Fibroblast of the aortic adventitia (primary cell): ENCODE results near the gene ZNF628. TPM values are rescaled to one million over a fixed set of nuclear protein-coding genes. Genes with fewer than 3 reads are reported as not detected.

Experiments
- DNase-seq: peaks from one replicate; pipeline ENCODE4 v3.0.0-alpha.2; 2010; ENCODE audit warnings: low read depth
- H3K4me3 ChIP-seq: 2 replicates; pipeline ENCODE4 v1.5.1; 2011; ENCODE audit warnings: low read depth, mild to moderate bottlenecking, control low read depth, low read length, moderate library complexity
- total RNA-seq: library from RNA; depleted of rRNA; stranded (reverse); fragments of >200 nt; gene quantifications from 2 replicates; pipeline ENCODE4 v1.2.3, GENCODE V29; 2012; ENCODE audit warnings: low replicate concordance
- TF ChIP-seq, protein P1 (sequence below): IDR thresholded peaks from 2 replicates; pipeline ENCODE4 v1.5.1; 2011; ENCODE audit warnings: mild to moderate bottlenecking, low read length, control low read depth, inconsistent platforms; ENCODE audit not compliant: insufficient read depth

Gene ZNF628
- total RNA-seq, 1 donor, result 3.8 TPM

DNA sequence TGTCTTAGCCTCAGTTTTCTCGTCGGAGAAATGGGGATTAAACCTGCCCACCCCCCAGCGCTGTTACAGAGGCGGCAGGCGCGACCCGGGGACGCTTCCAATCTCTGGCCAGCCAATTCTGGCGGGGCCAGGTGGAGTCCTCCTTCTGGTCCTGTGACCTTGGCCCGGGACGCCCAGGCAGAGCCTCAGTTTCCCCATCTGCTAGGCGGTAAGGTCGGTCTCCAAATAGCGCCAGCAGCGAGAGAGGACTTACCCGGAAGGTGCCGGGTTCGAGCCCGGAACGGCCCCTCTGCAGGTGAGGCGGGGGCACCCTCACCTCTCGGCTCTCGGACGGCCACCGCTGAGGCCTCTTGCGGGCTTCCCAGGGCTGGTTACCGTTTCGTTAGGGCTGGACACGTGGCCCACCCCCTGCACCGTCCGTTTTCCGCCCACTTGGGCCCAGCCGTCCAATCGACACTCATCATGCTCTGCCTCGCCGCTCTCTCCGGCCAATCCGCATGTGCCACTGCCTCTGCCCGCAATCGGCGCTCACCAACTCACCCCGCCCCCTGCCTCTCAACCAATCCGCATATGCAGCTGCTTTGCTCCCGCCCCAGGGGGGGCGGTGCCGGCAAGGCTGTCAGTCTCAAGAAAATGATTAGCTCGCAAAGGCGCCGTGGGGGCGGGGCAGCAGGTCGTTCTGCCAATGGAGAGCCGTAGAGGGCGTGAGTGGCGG, 15.0 kb upstream of the ZNF628 start, which contains the start of gene ISOC2:
TSS of gene ISOC2 (minus strand) at position 384 of the 715 bp plus-strand sequence. CDS start 5,156 bp downstream, outside the sequence.
- peak within 1 kb of the TSS; percentile 93 for H3K4me3 ChIP-seq
- TF ChIP-seq, protein P1, sequence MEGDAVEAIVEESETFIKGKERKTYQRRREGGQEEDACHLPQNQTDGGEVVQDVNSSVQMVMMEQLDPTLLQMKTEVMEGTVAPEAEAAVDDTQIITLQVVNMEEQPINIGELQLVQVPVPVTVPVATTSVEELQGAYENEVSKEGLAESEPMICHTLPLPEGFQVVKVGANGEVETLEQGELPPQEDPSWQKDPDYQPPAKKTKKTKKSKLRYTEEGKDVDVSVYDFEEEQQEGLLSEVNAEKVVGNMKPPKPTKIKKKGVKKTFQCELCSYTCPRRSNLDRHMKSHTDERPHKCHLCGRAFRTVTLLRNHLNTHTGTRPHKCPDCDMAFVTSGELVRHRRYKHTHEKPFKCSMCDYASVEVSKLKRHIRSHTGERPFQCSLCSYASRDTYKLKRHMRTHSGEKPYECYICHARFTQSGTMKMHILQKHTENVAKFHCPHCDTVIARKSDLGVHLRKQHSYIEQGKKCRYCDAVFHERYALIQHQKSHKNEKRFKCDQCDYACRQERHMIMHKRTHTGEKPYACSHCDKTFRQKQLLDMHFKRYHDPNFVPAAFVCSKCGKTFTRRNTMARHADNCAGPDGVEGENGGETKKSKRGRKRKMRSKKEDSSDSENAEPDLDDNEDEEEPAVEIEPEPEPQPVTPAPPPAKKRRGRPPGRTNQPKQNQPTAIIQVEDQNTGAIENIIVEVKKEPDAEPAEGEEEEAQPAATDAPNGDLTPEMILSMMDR, result no peak
- peak; percentile 99 for DNase-seq

DNA sequence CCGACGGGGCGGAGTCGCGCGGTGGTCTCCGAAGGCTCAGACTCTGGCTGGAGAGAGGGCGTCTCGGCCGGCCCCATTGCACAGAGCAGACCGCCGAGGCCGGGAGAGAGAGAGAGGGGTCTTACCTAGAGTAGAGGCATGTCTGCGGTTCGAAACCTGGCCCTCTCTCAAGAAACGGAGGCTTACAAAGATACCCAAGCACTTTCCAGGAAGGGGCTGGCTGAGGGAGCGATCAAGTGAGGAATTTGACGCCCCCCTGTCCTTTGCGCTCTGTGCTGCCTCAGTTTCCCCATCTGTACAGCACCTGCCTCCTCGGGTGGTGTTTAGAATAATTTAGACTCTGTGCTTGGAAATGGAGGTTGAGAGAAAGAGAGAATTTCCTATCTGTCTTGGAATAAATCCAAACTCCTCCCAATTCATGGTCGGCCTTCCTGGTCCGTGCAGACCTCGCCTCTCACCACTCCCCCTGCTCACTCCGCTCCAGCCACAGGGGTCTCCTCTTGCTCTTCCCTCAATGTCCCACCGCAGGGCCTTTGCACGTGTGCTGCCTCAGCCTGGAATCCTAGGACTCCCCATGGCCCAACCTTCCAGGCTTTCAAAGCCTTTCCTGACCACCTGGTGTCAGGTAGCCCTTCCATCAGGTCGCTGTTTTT, 14.3 kb upstream of the ZNF628 start:
- DNase-seq, result peak; percentile 47
- peak overlapping the region; percentile 73 for H3K4me3 ChIP-seq

DNA sequence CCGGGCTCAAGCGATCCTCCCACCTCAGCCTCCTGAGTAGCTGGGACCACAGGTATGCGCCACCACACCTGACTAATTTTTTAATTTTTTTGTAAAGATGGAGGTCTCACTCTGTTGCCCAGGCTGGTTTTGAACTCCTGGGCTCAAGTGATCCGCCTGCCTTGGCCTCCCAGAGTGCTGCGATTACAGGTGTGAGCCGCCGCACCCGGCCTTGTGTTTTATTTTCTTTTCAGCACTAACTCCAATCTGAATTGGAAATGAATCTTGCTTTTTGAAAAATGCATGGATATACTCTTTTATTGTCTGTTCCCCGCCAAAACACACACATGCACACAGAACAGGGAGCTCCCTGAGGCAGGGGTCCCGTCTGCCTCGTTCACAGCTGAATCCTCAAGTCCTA, 13.7 kb upstream of the ZNF628 start:
- no peak for DNase-seq
- no peak overlapping the region for H3K4me3 ChIP-seq
- TF ChIP-seq, protein P1, result no peak

More for the DNA sequence above, 14.3 kb upstream of the ZNF628 start:
- TF ChIP-seq, protein P1, result no peak

DNA sequence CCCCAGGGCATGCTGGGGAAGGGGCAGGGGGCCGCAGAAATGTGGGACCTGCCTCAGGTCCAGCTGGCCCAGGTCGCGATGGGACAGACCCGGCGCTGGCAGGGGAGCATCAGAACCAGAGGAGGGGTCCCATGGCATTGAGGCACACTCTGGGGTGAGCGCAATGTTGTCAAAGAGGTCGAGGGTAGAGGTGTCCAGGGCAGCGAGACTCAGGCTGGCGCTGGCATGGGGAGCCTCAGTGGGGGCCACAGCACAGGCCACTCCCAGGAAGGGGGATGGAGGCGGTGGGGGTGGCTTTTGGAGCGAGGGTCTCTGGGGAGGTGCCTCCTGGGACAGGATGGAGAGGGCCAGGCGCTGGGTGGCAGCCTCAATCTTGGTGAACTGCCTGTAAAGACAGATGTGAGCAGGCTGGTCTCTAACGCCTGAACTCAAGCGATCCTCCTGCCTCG, 12.8 kb upstream of the ZNF628 start:
- TF ChIP-seq, protein P1, result no peak
- DNase-seq, result no peak
- H3K4me3 ChIP-seq, result no peak overlapping the region

DNA sequence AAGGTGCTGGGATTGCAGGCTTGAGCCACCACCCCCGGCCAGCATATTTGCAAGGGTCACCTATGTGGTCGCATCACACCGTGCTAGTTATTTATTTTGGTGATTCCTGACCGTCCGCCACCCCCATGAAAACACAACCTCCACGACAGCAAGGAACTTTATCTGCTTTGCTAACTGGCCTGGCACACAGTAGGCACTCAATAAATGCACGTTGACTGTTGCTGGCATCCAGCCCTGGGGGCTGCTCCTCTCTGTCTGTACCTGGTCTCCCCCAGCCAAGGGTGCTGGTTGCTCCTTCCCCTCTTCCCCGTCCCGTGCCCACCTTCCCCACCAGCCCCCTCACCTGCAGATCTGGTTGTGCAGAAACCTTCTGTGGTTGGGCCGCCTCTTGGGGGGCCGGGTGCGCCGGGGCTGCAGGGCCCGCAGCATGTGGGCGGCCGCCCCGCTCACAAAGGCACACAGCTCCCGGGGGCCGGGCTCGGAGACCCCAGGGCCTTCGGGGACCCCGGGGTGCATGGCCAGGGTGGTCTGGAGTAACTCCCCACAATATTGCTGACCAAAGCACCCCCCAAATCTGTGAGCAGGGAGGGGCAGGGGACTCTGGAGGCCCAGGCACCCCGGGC, 12.3 kb upstream of the ZNF628 start:
- TF ChIP-seq, protein P1, result no peak
- DNase-seq, result no peak
- no peak overlapping the region for H3K4me3 ChIP-seq

DNA sequence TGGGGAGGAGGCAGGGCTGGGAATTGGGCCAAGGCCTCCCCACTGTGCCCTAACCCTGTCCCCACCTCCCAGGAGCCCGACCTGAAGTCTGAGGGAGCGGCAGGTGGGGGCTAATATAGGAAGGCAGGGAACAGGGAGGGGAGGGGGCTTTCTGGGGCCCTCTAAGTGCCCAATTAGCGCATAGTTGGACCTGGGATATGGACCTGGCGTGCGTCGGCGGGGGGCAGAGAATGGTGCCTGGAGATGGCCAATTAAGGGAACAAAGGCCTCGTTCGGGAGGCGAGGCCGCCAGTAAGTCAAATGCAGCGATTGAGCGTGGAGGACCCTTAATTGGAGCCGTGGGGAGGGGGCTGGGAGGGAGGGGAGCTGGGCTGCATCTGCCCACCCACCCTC, 11.8 kb upstream of the ZNF628 start, which contains the start of gene C19orf85:
TSS of gene C19orf85 (minus strand) at position 90 of the 393 bp plus-strand sequence. CDS start 197 bp downstream, outside the sequence.
- H3K4me3 ChIP-seq, result no peak within 1 kb of the TSS
- TF ChIP-seq, protein P1, result no peak
- no peak for DNase-seq
